Measurements from ENCODE around the gene RASL11B. TPM values are rescaled to one million over a fixed set of nuclear protein-coding genes. Genes with fewer than 3 reads are reported as not detected.
A peak's percentile ranks its signal among the peaks of the same experiment; 100 is the strongest.

The RASL11B gene
- total and polyA plus RNA-seq, 2 experiments from 2014 or later, result 7.6 to 8.9 TPM

GRCh38 chr4:52907510-52907909, 45.4 kb downstream of the RASL11B start:
- no peaks in the 10 kb centered on the region for H3K9me2 ChIP-seq (replicated peaks; ENCODE audit: insufficient read depth)
- H3K79me2 ChIP-seq, result no peaks in the 10 kb centered on the region
- no peaks in the 10 kb centered on the region for H3K9me3 ChIP-seq (ENCODE audit: low read depth)
- TF ChIP-seq EZH2phosphoT487 (IDR thresholded peaks at IDR 0.05; ENCODE audit: low read depth, severe bottlenecking, unreplicated experiment) (no peak), CTCF (IDR thresholded peaks at IDR 0.05; ENCODE audit: poor library complexity) (no peak), EZH2 (IDR thresholded peaks at IDR 0.05; ENCODE audit: borderline replicate concordance) (no peak)
- DNase-seq (ENCODE audit: low spot score), result no peak
- H3K36me3 ChIP-seq (replicated peaks; ENCODE audit: insufficient read depth, low read depth), result no peaks in the 10 kb centered on the region
- no peaks in the 10 kb centered on the region for H3K27me3 ChIP-seq
- peaks cover 13% of the 10 kb centered on the region for H3K4me1 ChIP-seq (ENCODE audit: insufficient read depth)
- H3K27ac ChIP-seq, result no peak overlapping the region
- no peak overlapping the region for H3K4me3 ChIP-seq
- H3K4me2 ChIP-seq, result no peak overlapping the region
- no peaks in the 10 kb centered on the region for H4K20me1 ChIP-seq (ENCODE audit: insufficient read depth, poor library complexity, severe bottlenecking)
- H2AFZ ChIP-seq, result no peak overlapping the region
- 81% methylated on average over 2 of the region's 2 CpGs for WGBS (ENCODE audit: low lambda C conversion rate, missing lambda C conversion rate)

- Histone ChIP-seq H3K4me3 (no peak overlapping the region), H3K36me3 (replicated peaks; ENCODE audit: insufficient read depth, low read depth) (no peaks in the 10 kb centered on the region), H2AFZ (no peak overlapping the region), H3K27ac (no peak overlapping the region), H3K79me2 (no peaks in the 10 kb centered on the region), H4K20me1 (ENCODE audit: insufficient read depth, poor library complexity, severe bottlenecking) (no peaks in the 10 kb centered on the region), H3K9me3 (ENCODE audit: low read depth) (no peaks in the 10 kb centered on the region), H3K4me2 (no peak overlapping the region), H3K4me1 (ENCODE audit: insufficient read depth) (peaks cover 39% of the 10 kb centered on the region), H3K27me3 (no peaks in the 10 kb centered on the region), H3K9me2 (replicated peaks; ENCODE audit: insufficient read depth) (no peaks in the 10 kb centered on the region)
- no peak for DNase-seq (ENCODE audit: low spot score)
- TF ChIP-seq EZH2 (IDR thresholded peaks at IDR 0.05; ENCODE audit: borderline replicate concordance), result no peak
- TF ChIP-seq CTCF (IDR thresholded peaks at IDR 0.05; ENCODE audit: poor library complexity), result no peak
- TF ChIP-seq EZH2phosphoT487 (IDR thresholded peaks at IDR 0.05; ENCODE audit: low read depth, severe bottlenecking, unreplicated experiment), result no peak
These were observed 48.0 kb downstream of the RASL11B start for GRCh38 chr4:52910115-52910514.

GRCh38 chr4:52911684-52912294, 49.7 kb downstream of the RASL11B start:
- Histone ChIP-seq H3K9me3 (ENCODE audit: low read depth) (no peaks in the 10 kb centered on the region), H3K4me2 (no peak overlapping the region), H2AFZ (no peak overlapping the region), H3K4me3 (no peak overlapping the region), H3K79me2 (no peaks in the 10 kb centered on the region), H3K27ac (no peak overlapping the region), H3K4me1 (ENCODE audit: insufficient read depth) (peaks cover 49% of the 10 kb centered on the region), H3K27me3 (no peaks in the 10 kb centered on the region), H3K9me2 (replicated peaks; ENCODE audit: insufficient read depth) (no peaks in the 10 kb centered on the region), H4K20me1 (ENCODE audit: insufficient read depth, poor library complexity, severe bottlenecking) (no peaks in the 10 kb centered on the region), H3K36me3 (replicated peaks; ENCODE audit: insufficient read depth, low read depth) (no peaks in the 10 kb centered on the region)
- DNase-seq (ENCODE audit: low spot score), result peak; percentile 82
- 18% methylated on average over 3 of the region's 3 CpGs for WGBS (ENCODE audit: low lambda C conversion rate, missing lambda C conversion rate)
- TF ChIP-seq EZH2 (IDR thresholded peaks at IDR 0.05; ENCODE audit: borderline replicate concordance) (no peak), CTCF (IDR thresholded peaks at IDR 0.05; ENCODE audit: poor library complexity) (peak; percentile 59)

- Histone ChIP-seq H3K36me3 (replicated peaks; ENCODE audit: insufficient read depth, low read depth) (no peaks in the 10 kb centered on the region), H4K20me1 (ENCODE audit: insufficient read depth, poor library complexity, severe bottlenecking) (no peaks in the 10 kb centered on the region), H3K79me2 (no peaks in the 10 kb centered on the region), H3K9me2 (replicated peaks; ENCODE audit: insufficient read depth) (no peaks in the 10 kb centered on the region), H3K4me3 (no peak overlapping the region), H3K27me3 (no peaks in the 10 kb centered on the region), H3K9me3 (ENCODE audit: low read depth) (no peaks in the 10 kb centered on the region), H2AFZ (no peak overlapping the region), H3K27ac (peak overlapping the region; percentile 78), H3K4me1 (ENCODE audit: insufficient read depth) (peaks cover 49% of the 10 kb centered on the region), H3K4me2 (no peak overlapping the region)
- TF ChIP-seq EZH2 (IDR thresholded peaks at IDR 0.05; ENCODE audit: borderline replicate concordance) (no peak), EZH2phosphoT487 (IDR thresholded peaks at IDR 0.05; ENCODE audit: low read depth, severe bottlenecking, unreplicated experiment) (no peak), CTCF (IDR thresholded peaks at IDR 0.05; ENCODE audit: poor library complexity) (no peak)
- no peak for DNase-seq (ENCODE audit: low spot score)
- 90% methylated on average over 2 of the region's 2 CpGs for WGBS (ENCODE audit: low lambda C conversion rate, missing lambda C conversion rate)
These were observed 50.5 kb downstream of the RASL11B start for GRCh38 chr4:52912608-52913007.

Measured in hepatocyte (in vitro differentiated cells).